Activated CD4-positive, alpha-beta memory T cell treated with anti-CD3 and anti-CD28 coated beads for 36 hours (primary cell): Measurements from ENCODE around the gene DHX57. TPM values are rescaled to one million over a fixed set of nuclear protein-coding genes. Genes with fewer than 3 reads are reported as not detected.
"Not testable (repeated sequence)": the region's sequence is repeated elsewhere in the genome, so short reads cannot be mapped to it uniquely, and the experiment has no call there.

Experiments
- CTCF ChIA-PET: fragments of 350-600 bp; sonication (Branson Sonifier 250); formaldehyde crosslinking; loops from one replicate; lab custom pipeline; 2021; ENCODE audit warnings: antibody characterized with exemption, inconsistent platforms; lab: Charles Lee
- POLR2A ChIA-PET: fragments of 350-600 bp; sonication (Branson Sonifier 250); formaldehyde crosslinking; loops from one replicate; lab custom pipeline; 2021; ENCODE audit warnings: antibody characterized with exemption; lab: Charles Lee
- DNase-seq: peaks from one replicate; pipeline ENCODE4 v3.0.0-alpha.2; 2020
- H3K27ac Mint-ChIP-seq: one replicate; pipeline ENCODE4 v1.8.0; 2021; ENCODE audit warnings: mixed read lengths
- H3K27me3 Mint-ChIP-seq: one replicate; pipeline ENCODE4 v1.8.0; 2021; ENCODE audit warnings: mixed read lengths
- H3K36me3 Mint-ChIP-seq: one replicate; pipeline ENCODE4 v1.8.0; 2021; ENCODE audit warnings: mixed read lengths
- H3K4me1 Mint-ChIP-seq: one replicate; pipeline ENCODE4 v1.8.0; 2021; ENCODE audit warnings: low read depth, mixed read lengths
- H3K4me3 Mint-ChIP-seq: one replicate; pipeline ENCODE4 v1.8.0; 2021; ENCODE audit warnings: mild to moderate bottlenecking, mixed read lengths
- H3K9me3 Mint-ChIP-seq: one replicate; pipeline ENCODE4 v1.8.0; 2021; ENCODE audit warnings: mixed read lengths
- intact Hi-C: fragments of 100-400 bp; cut with micrococcal nuclease; formaldehyde crosslinking; loops from one replicate; pipeline ENCODE4 v1.15.1; 2023
- total RNA-seq, 2 experiments: library from RNA; stranded (reverse); gene quantifications; one replicate each; pipeline ENCODE4 v1.2.3, GENCODE V29; 2021

Gene DHX57
- total RNA-seq, 2 experiments from 2014 or later = 14.4 to 14.6 TPM

- Mint-ChIP-seq H3K9me3 (no peaks in the 10 kb centered on the region), H3K36me3 (peaks cover 34% of the 10 kb centered on the region), H3K27me3 (no peaks in the 10 kb centered on the region), H3K4me1 (no peaks in the 10 kb centered on the region), H3K4me3 (no peak overlapping the region), H3K27ac (no peak overlapping the region)
- POLR2A ChIA-PET = no interaction called here
- DNase-seq = no peak
- intact Hi-C loops = no loop called here
- CTCF ChIA-PET = no interaction called here
Observed at GRCh38 chr2:38856165-38856564, 19.6 kb downstream of the DHX57 start.

- CTCF ChIA-PET = interaction anchor here (0.6 to 0.7 kb wide), 2 partner anchors 16 to 261 kb away, joined by 3 read pairs; no protein-coding TSS in a partner anchor
- no peak for DNase-seq
- H3K4me3 Mint-ChIP-seq = no peak overlapping the region
- H3K9me3 Mint-ChIP-seq = no peaks in the 10 kb centered on the region
- intact Hi-C loops = no loop called here
- no peaks in the 10 kb centered on the region for H3K27me3 Mint-ChIP-seq
- H3K27ac Mint-ChIP-seq = no peak overlapping the region
- H3K4me1 Mint-ChIP-seq = no peaks in the 10 kb centered on the region
- H3K36me3 Mint-ChIP-seq = peaks cover 27% of the 10 kb centered on the region
- POLR2A ChIA-PET = no interaction called here
Observed at GRCh38 chr2:38850045-38850444, 25.7 kb downstream of the DHX57 start.

GRCh38 chr2:38836791-38837190 lies 38.9 kb downstream of the DHX57 start:
- POLR2A ChIA-PET = interaction anchor here (0.6 kb wide), 1 partner anchor 163 kb away, joined by 3 read pairs; no protein-coding TSS in a partner anchor
- peaks cover 15% of the 10 kb centered on the region for H3K36me3 Mint-ChIP-seq
- H3K27me3 Mint-ChIP-seq = no peaks in the 10 kb centered on the region
- H3K9me3 Mint-ChIP-seq = no peaks in the 10 kb centered on the region
- H3K27ac Mint-ChIP-seq = no peak overlapping the region
- CTCF ChIA-PET = no interaction called here
- intact Hi-C loops = loop anchor here (10.0 kb wide), 1 partner anchor 302 kb away; no protein-coding TSS in a partner anchor
- H3K4me3 Mint-ChIP-seq = no peak overlapping the region
- DNase-seq = no peak
- H3K4me1 Mint-ChIP-seq = no peaks in the 10 kb centered on the region

GRCh38 chr2:38835990-38836389 lies 39.7 kb downstream of the DHX57 start:
- DNase-seq = no peak
- Mint-ChIP-seq H3K27ac (no peak overlapping the region), H3K4me3 (no peak overlapping the region), H3K4me1 (no peaks in the 10 kb centered on the region), H3K9me3 (no peaks in the 10 kb centered on the region), H3K36me3 (peaks cover 8% of the 10 kb centered on the region), H3K27me3 (no peaks in the 10 kb centered on the region)
- CTCF ChIA-PET = no interaction called here
- POLR2A ChIA-PET = no interaction called here
- intact Hi-C loops = loop anchor here (10.0 kb wide), 1 partner anchor 301 kb away; no protein-coding TSS in a partner anchor

GRCh38 chr2:38835015-38835601 lies 40.6 kb downstream of the DHX57 start:
- ChIA-PET POLR2A (no interaction called here), CTCF (interaction anchor here (0.7 to 1.4 kb wide), 6 partner anchors 9 to 657 kb away, joined by 3 to 6 read pairs (median 3); no protein-coding TSS in a partner anchor)
- H3K36me3 Mint-ChIP-seq = peaks cover 8% of the 10 kb centered on the region
- H3K4me1 Mint-ChIP-seq = no peaks in the 10 kb centered on the region
- intact Hi-C loops = loop anchor here (10.0 kb wide), 1 partner anchor 300 kb away; no protein-coding TSS in a partner anchor
- H3K27ac Mint-ChIP-seq = no peak overlapping the region
- no peaks in the 10 kb centered on the region for H3K27me3 Mint-ChIP-seq
- no peaks in the 10 kb centered on the region for H3K9me3 Mint-ChIP-seq
- no peak for DNase-seq
- no peak overlapping the region for H3K4me3 Mint-ChIP-seq

- Mint-ChIP-seq H3K4me3 (no peak overlapping the region), H3K27ac (no peak overlapping the region), H3K4me1 (peaks cover 2% of the 10 kb centered on the region), H3K27me3 (no peaks in the 10 kb centered on the region), H3K36me3 (peaks cover 9% of the 10 kb centered on the region), H3K9me3 (no peaks in the 10 kb centered on the region)
- intact Hi-C loops = loop anchor here (10.0 kb wide), 1 partner anchor 296 kb away; no protein-coding TSS in a partner anchor
- CTCF ChIA-PET = no interaction called here
- no peak for DNase-seq
- POLR2A ChIA-PET = no interaction called here
Observed at GRCh38 chr2:38830526-38831159, 45.1 kb downstream of the DHX57 start.

GRCh38 chr2:38829971-38830370 lies 45.8 kb downstream of the DHX57 start:
- H3K9me3 Mint-ChIP-seq = no peaks in the 10 kb centered on the region
- POLR2A ChIA-PET = no interaction called here
- H3K27me3 Mint-ChIP-seq = no peaks in the 10 kb centered on the region
- no peak for DNase-seq
- no peak overlapping the region for H3K27ac Mint-ChIP-seq
- H3K4me1 Mint-ChIP-seq = peaks cover 2% of the 10 kb centered on the region
- H3K4me3 Mint-ChIP-seq = no peak overlapping the region
- CTCF ChIA-PET = no interaction called here
- H3K36me3 Mint-ChIP-seq = peaks cover 9% of the 10 kb centered on the region
- intact Hi-C loops = loop anchor here (10.0 kb wide), 1 partner anchor 295 kb away; no protein-coding TSS in a partner anchor

GRCh38 chr2:38828460-38828859 lies 47.3 kb downstream of the DHX57 start:
- intact Hi-C loops = no loop called here
- Mint-ChIP-seq H3K36me3 (peaks cover 10% of the 10 kb centered on the region), H3K4me1 (peaks cover 2% of the 10 kb centered on the region), H3K27ac (no peak overlapping the region), H3K9me3 (no peaks in the 10 kb centered on the region), H3K27me3 (no peaks in the 10 kb centered on the region), H3K4me3 (no peak overlapping the region)
- POLR2A ChIA-PET = no interaction called here
- CTCF ChIA-PET = interaction anchor here (0.6 kb wide), 1 partner anchor 334 kb away, joined by 4 read pairs; no protein-coding TSS in a partner anchor
- DNase-seq = no peak

GRCh38 chr2:38827539-38828145 lies 48.1 kb downstream of the DHX57 start:
- CTCF ChIA-PET, H3K27ac Mint-ChIP-seq: not testable (repeated sequence)
- peaks cover 16% of the 10 kb centered on the region for H3K36me3 Mint-ChIP-seq

GRCh38 chr2:38825956-38826355 lies 49.8 kb downstream of the DHX57 start:
- Mint-ChIP-seq H3K27me3 (no peaks in the 10 kb centered on the region), H3K4me3 (no peak overlapping the region), H3K4me1 (peaks cover 2% of the 10 kb centered on the region), H3K9me3 (no peaks in the 10 kb centered on the region), H3K27ac (no peak overlapping the region), H3K36me3 (peaks cover 21% of the 10 kb centered on the region)
- intact Hi-C loops = no loop called here
- DNase-seq = no peak
- POLR2A ChIA-PET = interaction anchor here (1.2 kb wide), 1 partner anchor 75 kb away, joined by 3 read pairs; the partner anchor contains the start of gene SRSF7
- CTCF ChIA-PET = interaction anchor here (0.7 to 1.5 kb wide), 2 partner anchors 9 to 57 kb away, joined by 3 to 6 read pairs; no protein-coding TSS in a partner anchor

More at GRCh38 chr2:38827539-38828145, 48.1 kb downstream of the DHX57 start:
- intact Hi-C loops, POLR2A ChIA-PET, H3K27me3 Mint-ChIP-seq, DNase-seq, H3K4me1 Mint-ChIP-seq, H3K9me3 Mint-ChIP-seq, H3K4me3 Mint-ChIP-seq: not testable (repeated sequence)

GRCh38 chr2:38824906-38825305 lies 50.8 kb downstream of the DHX57 start:
- Mint-ChIP-seq H3K36me3 (peaks cover 22% of the 10 kb centered on the region), H3K4me1 (peaks cover 2% of the 10 kb centered on the region), H3K27me3 (no peaks in the 10 kb centered on the region), H3K27ac (no peak overlapping the region), H3K4me3 (no peak overlapping the region), H3K9me3 (no peaks in the 10 kb centered on the region)
- POLR2A ChIA-PET = interaction anchor here (0.7 to 1.2 kb wide), 2 partner anchors 74 to 88 kb away, joined by 3 to 4 read pairs; partner anchors contain the start of gene SRSF7
- DNase-seq = no peak
- CTCF ChIA-PET = interaction anchor here (0.6 kb wide), 1 partner anchor 75 kb away, joined by 3 read pairs; no protein-coding TSS in a partner anchor
- intact Hi-C loops = no loop called here

- Mint-ChIP-seq H3K27me3 (no peaks in the 10 kb centered on the region), H3K9me3 (no peaks in the 10 kb centered on the region), H3K4me1 (peaks cover 2% of the 10 kb centered on the region), H3K27ac (no peak overlapping the region), H3K36me3 (peaks cover 27% of the 10 kb centered on the region), H3K4me3 (no peak overlapping the region)
- ChIA-PET CTCF (no interaction called here), POLR2A (no interaction called here)
- intact Hi-C loops = no loop called here
- DNase-seq = no peak
Observed at GRCh38 chr2:38823386-38823785, 52.3 kb downstream of the DHX57 start.
